Mononuclear cell (primary cell): Measurements from ENCODE around the gene TDRD6. TPM values are rescaled to one million over a fixed set of nuclear protein-coding genes. Genes with fewer than 3 reads are reported as not detected.
A peak's percentile ranks its signal among the peaks of the same experiment; 100 is the strongest.
"Not testable (repeated sequence)": the region's sequence is repeated elsewhere in the genome, so short reads cannot be mapped to it uniquely, and the experiment has no call there.

Source experiments
- H3K27me3 ChIP-seq: 2 replicates; pipeline ENCODE4 v1.6.0; 2011; ENCODE audit warnings: low read length, control low read depth; ENCODE audit not compliant: insufficient read depth
- H3K4me1 ChIP-seq: 2 replicates; pipeline ENCODE4 v1.5.1; 2011; ENCODE audit warnings: mild to moderate bottlenecking, low read length, control low read depth; ENCODE audit not compliant: insufficient read depth
- H3K4me3 ChIP-seq: 2 replicates; pipeline ENCODE4 v1.5.1; 2011; ENCODE audit warnings: mild to moderate bottlenecking, low read length, moderate library complexity
- H3K9me3 ChIP-seq: 2 replicates; pipeline ENCODE4 v1.5.1; 2011; ENCODE audit warnings: low read depth, mild to moderate bottlenecking, control low read depth, low read length
- total RNA-seq: library from RNA; depleted of rRNA; stranded (reverse); fragments of >200 nt; gene quantifications from one replicate; pipeline ENCODE4 v1.2.3, GENCODE V29; 2012

TDRD6 gene
- total RNA-seq, 1 donor: not detected

GRCh38 chr6:46706464-46706863, 18.8 kb downstream of the TDRD6 start:
- no peak overlapping the region for H3K4me3 ChIP-seq
- no peaks in the 10 kb centered on the region for H3K9me3 ChIP-seq
- peaks cover 3% of the 10 kb centered on the region for H3K27me3 ChIP-seq
- peaks cover 4% of the 10 kb centered on the region for H3K4me1 ChIP-seq

GRCh38 chr6:46711491-46711890, 23.8 kb downstream of the TDRD6 start:
- H3K4me1 ChIP-seq: peaks cover 31% of the 10 kb centered on the region
- no peaks in the 10 kb centered on the region for H3K27me3 ChIP-seq
- no peak overlapping the region for H3K4me3 ChIP-seq
- H3K9me3 ChIP-seq: no peaks in the 10 kb centered on the region

GRCh38 chr6:46715141-46715540, 27.5 kb downstream of the TDRD6 start:
- no peak overlapping the region for H3K4me3 ChIP-seq
- peaks cover 35% of the 10 kb centered on the region for H3K4me1 ChIP-seq
- no peaks in the 10 kb centered on the region for H3K9me3 ChIP-seq
- no peaks in the 10 kb centered on the region for H3K27me3 ChIP-seq

- no peak overlapping the region for H3K4me3 ChIP-seq
- peaks cover 22% of the 10 kb centered on the region for H3K4me1 ChIP-seq
- H3K27me3 ChIP-seq: peaks cover 3% of the 10 kb centered on the region
- H3K9me3 ChIP-seq: no peaks in the 10 kb centered on the region
Observed at GRCh38 chr6:46719099-46719498, 31.4 kb downstream of the TDRD6 start.

GRCh38 chr6:46720401-46720800, 32.7 kb downstream of the TDRD6 start:
- Histone ChIP-seq H3K9me3 (no peaks in the 10 kb centered on the region), H3K4me1 (peaks cover 12% of the 10 kb centered on the region), H3K4me3 (no peak overlapping the region), H3K27me3 (peaks cover 3% of the 10 kb centered on the region)

GRCh38 chr6:46729787-46730326, 42.2 kb downstream of the TDRD6 start:
- H3K27me3 ChIP-seq: peaks cover 20% of the 10 kb centered on the region
- peaks cover 8% of the 10 kb centered on the region for H3K4me1 ChIP-seq
- no peaks in the 10 kb centered on the region for H3K9me3 ChIP-seq
- no peak overlapping the region for H3K4me3 ChIP-seq

- no peak overlapping the region for H3K4me3 ChIP-seq
- peaks cover 15% of the 10 kb centered on the region for H3K4me1 ChIP-seq
- H3K27me3 ChIP-seq: peaks cover 31% of the 10 kb centered on the region
- H3K9me3 ChIP-seq: no peaks in the 10 kb centered on the region
Observed at GRCh38 chr6:46730921-46731461, 43.3 kb downstream of the TDRD6 start.

GRCh38 chr6:46733341-46733801, 45.7 kb downstream of the TDRD6 start:
- Histone ChIP-seq H3K4me3 (no peak overlapping the region), H3K27me3 (peaks cover 48% of the 10 kb centered on the region), H3K4me1 (peaks cover 15% of the 10 kb centered on the region), H3K9me3 (no peaks in the 10 kb centered on the region)

GRCh38 chr6:46734867-46735719, 47.4 kb downstream of the TDRD6 start, which contains the start of gene PLA2G7:
Gene PLA2G7, minus strand, starts transcription at chr6:46735375. Its CDS starts 12,484 bp downstream, at chr6:46722891.
- peak within 1 kb of the TSS; percentile 38 for H3K4me3 ChIP-seq
- H3K27me3 ChIP-seq: peaks cover 48% of the 10 kb centered on the region
- H3K4me1 ChIP-seq: peaks cover 15% of the 10 kb centered on the region
- no peaks in the 10 kb centered on the region for H3K9me3 ChIP-seq

- H3K4me3 ChIP-seq: peak overlapping the region; percentile 38
- H3K9me3 ChIP-seq: no peaks in the 10 kb centered on the region
- H3K4me1 ChIP-seq: peaks cover 12% of the 10 kb centered on the region
- H3K27me3 ChIP-seq: peaks cover 48% of the 10 kb centered on the region
Observed at GRCh38 chr6:46735720-46736031, 48.0 kb downstream of the TDRD6 start.

GRCh38 chr6:46736906-46737305, 49.2 kb downstream of the TDRD6 start:
- no peak overlapping the region for H3K4me3 ChIP-seq
- peaks cover 10% of the 10 kb centered on the region for H3K4me1 ChIP-seq
- H3K27me3 ChIP-seq: peaks cover 46% of the 10 kb centered on the region
- no peaks in the 10 kb centered on the region for H3K9me3 ChIP-seq

GRCh38 chr6:46741482-46741881, 53.8 kb downstream of the TDRD6 start:
- peaks cover 13% of the 10 kb centered on the region for H3K27me3 ChIP-seq
- H3K4me1 ChIP-seq: no peaks in the 10 kb centered on the region
- H3K4me3 ChIP-seq: no peak overlapping the region
- no peaks in the 10 kb centered on the region for H3K9me3 ChIP-seq

- Histone ChIP-seq H3K4me3 (no peak overlapping the region), H3K27me3 (peaks cover 8% of the 10 kb centered on the region), H3K9me3 (no peaks in the 10 kb centered on the region), H3K4me1 (peaks cover 3% of the 10 kb centered on the region)
Observed at GRCh38 chr6:46741910-46742309, 54.2 kb downstream of the TDRD6 start.

- no peak overlapping the region for H3K4me3 ChIP-seq
- no peaks in the 10 kb centered on the region for H3K9me3 ChIP-seq
- peaks cover 3% of the 10 kb centered on the region for H3K4me1 ChIP-seq
- no peaks in the 10 kb centered on the region for H3K27me3 ChIP-seq
Observed at GRCh38 chr6:46743425-46744158, 55.9 kb downstream of the TDRD6 start.

- H3K4me3 ChIP-seq, H3K4me1 ChIP-seq, H3K27me3 ChIP-seq, H3K9me3 ChIP-seq: not testable (repeated sequence)
Observed at GRCh38 chr6:46744159-46744725, 56.6 kb downstream of the TDRD6 start.
